Measurements from ENCODE around the gene ADGRB3.

The ADGRB3 gene

DNA sequence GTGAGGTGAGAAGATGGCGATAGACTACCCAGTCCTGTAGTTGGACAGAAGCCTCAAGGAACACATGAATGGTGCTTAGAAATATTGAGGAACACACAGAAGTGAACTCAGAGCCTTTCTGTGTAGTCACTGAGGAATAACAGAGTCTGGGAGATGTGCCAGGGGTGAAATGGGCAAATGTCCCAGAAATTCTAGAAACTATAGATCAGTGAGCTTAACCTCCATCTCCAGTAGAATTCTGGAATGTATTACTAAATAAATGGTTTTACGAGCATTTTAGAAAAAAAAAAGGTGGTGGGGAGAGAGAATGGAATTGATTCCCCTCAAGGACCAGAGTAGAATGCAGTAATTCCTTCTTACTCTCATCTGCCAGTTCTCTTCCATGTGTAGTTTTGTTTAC is 781.7 kb downstream of the ADGRB3 start:
- TF ChIP-seq, protein P1, sequence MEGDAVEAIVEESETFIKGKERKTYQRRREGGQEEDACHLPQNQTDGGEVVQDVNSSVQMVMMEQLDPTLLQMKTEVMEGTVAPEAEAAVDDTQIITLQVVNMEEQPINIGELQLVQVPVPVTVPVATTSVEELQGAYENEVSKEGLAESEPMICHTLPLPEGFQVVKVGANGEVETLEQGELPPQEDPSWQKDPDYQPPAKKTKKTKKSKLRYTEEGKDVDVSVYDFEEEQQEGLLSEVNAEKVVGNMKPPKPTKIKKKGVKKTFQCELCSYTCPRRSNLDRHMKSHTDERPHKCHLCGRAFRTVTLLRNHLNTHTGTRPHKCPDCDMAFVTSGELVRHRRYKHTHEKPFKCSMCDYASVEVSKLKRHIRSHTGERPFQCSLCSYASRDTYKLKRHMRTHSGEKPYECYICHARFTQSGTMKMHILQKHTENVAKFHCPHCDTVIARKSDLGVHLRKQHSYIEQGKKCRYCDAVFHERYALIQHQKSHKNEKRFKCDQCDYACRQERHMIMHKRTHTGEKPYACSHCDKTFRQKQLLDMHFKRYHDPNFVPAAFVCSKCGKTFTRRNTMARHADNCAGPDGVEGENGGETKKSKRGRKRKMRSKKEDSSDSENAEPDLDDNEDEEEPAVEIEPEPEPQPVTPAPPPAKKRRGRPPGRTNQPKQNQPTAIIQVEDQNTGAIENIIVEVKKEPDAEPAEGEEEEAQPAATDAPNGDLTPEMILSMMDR (IDR thresholded peaks at IDR 0.05) = no peak

DNA sequence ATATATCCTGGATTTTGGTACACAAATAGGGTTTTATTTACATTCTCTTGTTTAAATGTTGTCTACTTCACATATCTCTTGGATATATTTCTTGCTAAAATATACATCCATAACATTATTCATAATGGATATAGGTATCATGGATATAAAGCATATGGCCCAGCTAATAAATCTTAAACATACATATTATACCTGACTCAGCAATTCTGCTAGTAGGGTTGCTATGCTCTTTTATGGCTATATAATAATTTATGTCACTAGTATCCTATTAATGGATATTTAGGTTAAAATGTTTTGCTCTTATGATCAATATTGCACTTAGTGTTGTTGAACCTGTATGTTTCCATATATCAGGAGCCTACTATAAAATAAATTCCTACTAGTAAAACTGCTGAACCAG is 786.2 kb downstream of the ADGRB3 start:
- Histone ChIP-seq H3K36me3 (no peaks in the 10 kb centered on the region), H3K9me3 (no peaks in the 10 kb centered on the region)

More for the DNA sequence above, 781.7 kb downstream of the ADGRB3 start:
- Histone ChIP-seq H3K27me3 (no peaks in the 10 kb centered on the region), H3K36me3 (no peaks in the 10 kb centered on the region), H3K27ac (no peak overlapping the region), H3K9me3 (no peaks in the 10 kb centered on the region), H3K4me3 (ENCODE audit: low read depth in 1 of 2, low read length in 1 of 2) (no peak overlapping the region), H3K4me1 (ENCODE audit: control insufficient read depth in 1 of 2, insufficient read depth in 1 of 2, low read depth in 1 of 2, low read length in 1 of 2) (no peaks in the 10 kb centered on the region)

GRCh38 chr6:69422020-69422419 is 786.9 kb downstream of the ADGRB3 start:
- TF ChIP-seq, protein P1 (IDR thresholded peaks at IDR 0.05) = no peak
- Histone ChIP-seq H3K36me3 (no peaks in the 10 kb centered on the region), H3K4me3 (ENCODE audit: low read depth in 1 of 2, low read length in 1 of 2) (no peak overlapping the region), H3K27ac (no peak overlapping the region), H3K27me3 (no peaks in the 10 kb centered on the region), H3K9me3 (no peaks in the 10 kb centered on the region), H3K4me1 (ENCODE audit: control insufficient read depth in 1 of 2, insufficient read depth in 1 of 2, low read depth in 1 of 2, low read length in 1 of 2) (no peaks in the 10 kb centered on the region)

More for the DNA sequence above, 786.2 kb downstream of the ADGRB3 start:
- no peak overlapping the region for H3K4me3 ChIP-seq (ENCODE audit: low read depth in 1 of 2, low read length in 1 of 2)
- no peak overlapping the region for H3K27ac ChIP-seq
- H3K27me3 ChIP-seq = no peaks in the 10 kb centered on the region
- TF ChIP-seq, protein P1 (IDR thresholded peaks at IDR 0.05) = no peak
- no peaks in the 10 kb centered on the region for H3K4me1 ChIP-seq (ENCODE audit: control insufficient read depth in 1 of 2, insufficient read depth in 1 of 2, low read depth in 1 of 2, low read length in 1 of 2)

DNA sequence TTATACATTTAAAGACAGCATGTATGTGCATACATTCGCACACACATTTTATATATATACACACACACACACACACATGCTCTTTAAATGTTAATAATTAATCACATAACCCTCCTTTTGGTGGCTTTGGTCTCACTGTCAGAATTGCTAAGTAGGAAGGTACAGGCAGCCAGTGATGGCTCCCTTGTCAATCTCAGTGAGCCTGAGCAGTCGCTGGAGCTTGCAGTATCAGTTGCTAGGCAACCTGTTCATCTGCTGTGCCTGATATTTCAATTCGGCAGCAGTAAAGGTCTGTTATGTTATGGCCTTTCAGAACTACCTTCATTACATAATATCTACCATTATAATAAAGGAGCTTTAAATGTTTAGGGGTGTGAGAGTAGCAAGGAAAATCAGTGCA is 787.4 kb downstream of the ADGRB3 start:
- Histone ChIP-seq H3K9me3 (no peaks in the 10 kb centered on the region), H3K27ac (no peak overlapping the region), H3K4me1 (ENCODE audit: control insufficient read depth in 1 of 2, insufficient read depth in 1 of 2, low read depth in 1 of 2, low read length in 1 of 2) (no peaks in the 10 kb centered on the region), H3K4me3 (ENCODE audit: low read depth in 1 of 2, low read length in 1 of 2) (no peak overlapping the region), H3K27me3 (no peaks in the 10 kb centered on the region), H3K36me3 (no peaks in the 10 kb centered on the region)
- TF ChIP-seq, protein P1 (IDR thresholded peaks at IDR 0.05) = no peak

GRCh38 chr6:69423785-69424184 is 788.7 kb downstream of the ADGRB3 start:
- Histone ChIP-seq H3K9me3 (no peaks in the 10 kb centered on the region), H3K27ac (no peak overlapping the region), H3K27me3 (no peaks in the 10 kb centered on the region), H3K36me3 (no peaks in the 10 kb centered on the region), H3K4me3 (ENCODE audit: low read depth in 1 of 2, low read length in 1 of 2) (no peak overlapping the region), H3K4me1 (ENCODE audit: control insufficient read depth in 1 of 2, insufficient read depth in 1 of 2, low read depth in 1 of 2, low read length in 1 of 2) (no peaks in the 10 kb centered on the region)
- TF ChIP-seq, protein P1 (IDR thresholded peaks at IDR 0.05) = no peak

- Histone ChIP-seq H3K36me3 (no peaks in the 10 kb centered on the region), H3K27me3 (no peaks in the 10 kb centered on the region), H3K4me3 (ENCODE audit: low read depth in 1 of 2, low read length in 1 of 2) (no peak overlapping the region)
Measured at GRCh38 chr6:69424581-69424980, 789.5 kb downstream of the ADGRB3 start.

More at GRCh38 chr6:69424581-69424980, 789.5 kb downstream of the ADGRB3 start:
- TF ChIP-seq, protein P1 (IDR thresholded peaks at IDR 0.05) = no peak
- Histone ChIP-seq H3K4me1 (ENCODE audit: control insufficient read depth in 1 of 2, insufficient read depth in 1 of 2, low read depth in 1 of 2, low read length in 1 of 2) (no peaks in the 10 kb centered on the region), H3K27ac (no peak overlapping the region), H3K9me3 (no peaks in the 10 kb centered on the region)

All from neutrophil (primary cell).